HG03108 (cell line): ENCODE data around the gene JAK1.
"Not testable (repeated sequence)": the region's sequence is repeated elsewhere in the genome, so short reads cannot be mapped to it uniquely, and the experiment has no call there.

Source experiments
- ATAC-seq: cut with Tn5 transposase; IDR thresholded peaks from one replicate; pipeline ENCODE4 v1.9.1; 2021; ENCODE audit warnings: moderate library complexity; ENCODE audit not compliant: unreplicated experiment

Gene JAK1

DNA sequence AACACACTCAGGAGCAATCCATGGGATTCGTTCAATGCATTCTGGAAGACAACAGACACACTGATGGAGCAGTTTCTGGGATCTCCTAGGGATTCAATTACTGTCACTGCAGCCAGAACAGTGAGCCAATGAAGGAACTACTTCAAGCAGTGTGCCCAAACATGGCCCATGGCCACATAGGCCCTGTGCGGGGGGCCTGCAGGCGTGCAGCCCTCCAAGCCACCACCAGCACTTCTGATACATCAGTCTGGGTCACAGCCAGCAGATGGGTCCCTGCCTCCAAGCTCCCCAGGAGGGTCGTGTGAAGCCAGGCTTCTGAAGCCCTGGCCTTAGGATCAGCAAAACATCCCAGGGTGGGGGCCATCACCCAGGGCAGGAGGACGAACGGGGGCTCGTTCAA lies 122.2 kb downstream of the JAK1 start:
- no peak for ATAC-seq

DNA sequence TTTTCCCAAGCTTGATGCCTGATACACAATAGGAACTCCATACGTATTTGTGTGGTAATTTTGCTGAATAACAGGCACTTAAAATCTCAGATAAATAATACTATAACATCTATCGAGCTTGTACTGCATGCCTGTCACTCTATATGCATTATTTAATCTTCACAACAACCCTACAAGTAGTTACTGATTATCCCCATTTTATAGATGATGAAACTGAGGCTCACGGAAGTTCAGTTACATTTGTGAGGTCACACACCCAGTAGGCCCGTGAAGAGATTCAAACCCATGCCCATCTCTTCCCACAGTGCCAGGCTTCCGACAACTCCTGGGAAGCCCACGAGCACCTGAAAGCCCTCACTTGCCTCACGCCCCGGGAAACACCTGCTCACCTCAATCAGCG lies 122.7 kb downstream of the JAK1 start:
- ATAC-seq: no peak

DNA sequence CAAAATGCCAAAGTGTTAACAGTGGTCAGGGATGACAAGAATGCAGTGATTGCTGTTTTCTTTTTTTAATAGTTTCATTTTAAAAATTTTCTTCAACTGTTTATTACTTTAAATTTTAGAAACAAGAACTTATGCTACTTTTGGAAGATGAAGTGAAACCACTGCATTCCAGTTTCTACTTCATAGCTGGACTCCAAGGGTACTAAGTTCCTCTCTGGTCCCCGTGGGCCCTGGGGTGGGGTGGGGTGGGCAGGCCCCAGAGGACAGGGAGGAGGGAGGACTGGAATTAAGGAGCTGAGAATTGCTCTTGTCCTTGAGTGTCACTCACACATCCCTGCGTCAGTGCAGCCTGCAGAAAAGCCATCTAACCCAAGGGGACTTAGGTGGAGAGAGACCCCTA lies 124.1 kb downstream of the JAK1 start:
- ATAC-seq: no peak

- no peak for ATAC-seq
These were observed 124.9 kb downstream of the JAK1 start for GRCh38 chr1:64841330-64842065.

DNA sequence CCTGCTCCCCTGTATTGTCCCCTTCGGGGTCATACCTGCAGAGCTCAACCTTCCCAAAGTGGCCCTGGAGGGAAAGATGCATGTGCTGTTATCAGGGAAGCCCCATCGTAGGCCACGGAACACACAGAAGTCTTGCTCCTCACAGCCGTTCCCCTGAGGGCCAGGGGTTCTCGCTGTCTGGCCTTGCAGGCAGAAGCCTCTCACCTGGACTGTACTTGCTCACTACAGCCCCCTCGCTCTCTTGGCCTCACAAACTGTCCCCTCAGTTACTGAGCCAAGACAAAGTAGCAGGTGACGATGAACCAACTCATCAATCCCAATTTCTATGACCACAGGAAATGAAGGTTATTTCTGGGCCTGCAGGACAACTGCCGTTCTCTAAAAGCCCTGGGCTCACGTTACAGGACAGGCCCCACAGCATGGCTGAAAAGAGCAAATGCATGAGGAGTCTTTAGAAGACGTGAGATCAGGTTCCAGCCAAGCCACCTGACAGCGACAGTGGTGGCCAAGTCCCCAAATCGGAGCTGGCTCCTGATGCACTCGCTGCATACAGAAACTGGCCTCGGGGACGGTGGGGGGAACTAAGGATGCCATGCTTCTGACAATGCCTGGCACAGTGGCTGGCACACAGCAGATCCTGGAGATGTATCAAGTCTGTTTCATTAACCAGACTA lies 126.5 kb downstream of the JAK1 start:
- no peak for ATAC-seq

GRCh38 chr1:64839261-64839660 lies 127.1 kb downstream of the JAK1 start:
- ATAC-seq: no peak

DNA sequence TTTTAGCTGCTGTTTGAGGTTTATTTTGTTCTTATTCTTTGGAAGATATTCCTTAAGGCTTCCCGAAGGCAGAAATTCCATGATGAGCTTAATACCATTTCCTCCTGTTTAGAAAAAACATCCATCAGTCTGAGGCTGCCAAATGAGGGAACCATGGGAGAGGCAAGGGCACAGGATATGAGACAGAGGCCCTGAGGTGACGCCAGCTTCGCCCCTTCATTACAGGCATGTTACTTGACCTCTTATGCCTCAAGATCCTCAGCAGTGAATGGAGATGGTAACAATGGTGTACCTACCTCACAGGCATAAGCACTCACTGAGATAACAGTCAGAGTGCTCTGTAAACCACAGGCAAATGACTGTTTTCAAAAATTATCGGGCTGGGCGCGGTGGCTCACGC lies 127.9 kb downstream of the JAK1 start:
- ATAC-seq: no peak

GRCh38 chr1:64836802-64837201 lies 129.5 kb downstream of the JAK1 start:
- no peak for ATAC-seq

- no peak for ATAC-seq
These were observed 131.6 kb downstream of the JAK1 start for GRCh38 chr1:64834734-64835133.

GRCh38 chr1:64830030-64830651 lies 136.2 kb downstream of the JAK1 start:
- no peak for ATAC-seq

DNA sequence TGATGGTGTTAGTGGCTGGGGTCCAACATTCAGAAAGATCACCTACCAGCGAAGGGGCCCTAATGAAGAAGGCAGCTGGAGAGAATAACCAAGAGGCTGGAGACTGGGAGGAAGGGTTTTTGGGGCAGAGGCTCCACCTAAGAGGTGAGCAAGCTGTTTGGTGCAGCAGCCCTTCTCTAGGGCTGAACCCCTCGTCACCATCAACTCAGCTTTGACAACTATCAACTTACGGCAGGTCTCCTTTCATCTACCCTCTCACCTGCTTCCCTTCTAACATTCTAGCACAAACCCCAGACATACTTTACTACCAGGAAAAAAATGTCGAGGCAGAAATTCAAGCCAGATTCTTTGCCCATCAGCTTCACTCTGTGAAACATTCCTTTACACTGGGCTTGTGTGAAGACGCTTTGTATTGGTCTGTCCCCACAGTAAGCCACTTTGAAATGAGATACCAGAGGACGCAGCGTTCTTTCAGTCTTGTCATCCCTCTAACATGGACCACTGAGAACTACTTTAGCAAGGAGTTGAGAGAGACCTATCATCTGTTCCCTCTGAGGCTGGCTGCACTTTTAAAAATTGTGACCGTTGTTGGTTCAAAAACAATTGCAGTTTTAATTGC lies 136.8 kb downstream of the JAK1 start:
- ATAC-seq: no peak

DNA sequence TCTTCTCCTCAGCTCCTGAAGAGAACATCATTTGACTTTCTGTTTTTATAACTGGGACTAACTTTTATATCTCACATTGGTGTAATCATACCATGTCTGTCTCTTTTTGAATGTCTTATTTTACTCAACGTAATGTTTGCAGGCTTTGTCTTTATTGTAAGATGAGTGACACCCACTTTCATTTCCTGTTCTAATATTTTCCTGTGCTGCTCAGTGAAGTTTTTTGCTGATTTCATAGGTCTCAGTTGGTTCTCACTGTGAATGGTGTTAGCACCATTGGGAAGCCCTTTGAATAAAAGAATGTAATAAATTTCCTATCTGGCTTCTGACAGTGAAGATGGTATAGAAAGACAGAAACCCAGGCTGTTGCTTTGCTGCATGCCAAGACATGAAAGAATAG lies 137.5 kb downstream of the JAK1 start:
- ATAC-seq: no peak

DNA sequence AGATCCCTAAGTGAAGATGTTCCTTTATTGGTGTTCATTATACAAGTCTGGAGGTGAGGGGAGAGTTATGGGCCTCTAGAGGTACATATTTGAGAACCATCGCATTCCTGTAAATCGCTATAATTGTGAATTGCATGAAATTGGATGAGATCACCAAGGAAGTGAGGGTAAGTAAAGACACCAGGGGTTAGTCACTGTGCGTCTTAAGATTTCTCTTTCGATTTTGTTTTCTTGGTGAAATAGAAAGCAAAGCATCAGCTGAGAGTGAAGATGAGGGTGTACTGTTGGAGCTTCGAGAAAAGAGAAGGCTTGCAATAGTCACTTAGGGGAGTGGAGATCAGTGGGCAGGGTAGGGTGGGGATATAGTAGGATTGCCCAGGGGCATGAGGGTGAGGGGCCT lies 139.4 kb downstream of the JAK1 start:
- no peak for ATAC-seq

DNA sequence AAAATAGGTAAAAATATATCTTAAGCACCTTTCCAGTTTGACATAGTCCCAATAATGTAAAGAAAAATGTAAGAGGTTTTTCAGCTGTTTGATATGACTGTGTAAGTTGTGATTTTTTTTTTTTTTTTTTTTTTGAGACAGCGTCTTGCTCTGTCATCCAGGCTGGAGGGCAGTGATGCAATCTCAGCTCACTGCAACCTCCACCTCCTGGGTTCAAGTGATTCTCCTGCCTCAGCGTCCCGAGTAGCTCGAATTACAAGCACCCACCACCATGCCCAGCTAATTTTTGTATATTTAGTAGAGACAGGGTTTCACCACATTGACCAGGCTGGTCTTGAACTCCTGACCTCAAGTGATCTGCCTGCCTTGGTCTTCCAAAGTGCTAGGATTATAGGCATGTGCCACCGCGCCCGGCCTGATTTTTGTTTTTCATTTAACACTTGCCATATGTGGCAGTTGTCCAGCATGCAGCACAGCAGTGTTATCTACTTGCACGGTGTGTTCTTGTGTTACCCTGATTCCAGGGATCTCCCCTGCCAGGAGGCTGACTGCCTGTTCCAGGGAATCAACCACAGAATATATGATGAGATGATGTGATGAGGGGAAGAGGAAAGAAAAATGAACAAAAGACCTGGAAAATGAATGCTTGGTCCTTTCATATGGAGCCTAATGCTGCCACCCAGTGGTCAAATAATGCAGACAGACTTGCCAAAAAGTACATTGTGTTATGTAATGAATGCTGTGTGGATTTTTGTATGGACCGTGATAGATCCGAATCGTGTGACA lies 142.5 kb downstream of the JAK1 start:
- ATAC-seq: no peak

GRCh38 chr1:64822621-64823020 lies 143.7 kb downstream of the JAK1 start:
- no peak for ATAC-seq

DNA sequence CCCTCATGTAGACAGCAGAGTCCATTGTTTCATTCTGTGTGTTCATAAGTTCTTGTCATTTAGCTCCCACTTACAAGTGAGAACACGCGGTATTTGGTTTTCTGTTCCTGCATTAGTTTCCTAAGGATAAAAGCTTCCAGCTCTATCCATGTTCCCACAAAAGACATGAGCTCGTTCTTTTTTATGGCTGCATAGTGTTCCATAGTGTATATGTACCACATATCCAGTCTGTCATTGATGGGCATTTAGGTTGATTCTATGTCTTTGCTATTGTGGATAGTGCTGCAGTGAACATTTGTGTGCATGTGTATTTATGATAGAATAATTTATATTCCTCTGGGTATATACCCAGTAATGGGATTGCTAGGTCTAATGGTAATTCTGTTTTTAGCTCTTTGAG lies 145.8 kb downstream of the JAK1 start:
- not testable (repeated sequence) for ATAC-seq

- not testable (repeated sequence) for ATAC-seq
These were observed 149.0 kb downstream of the JAK1 start for GRCh38 chr1:64817364-64817763.

DNA sequence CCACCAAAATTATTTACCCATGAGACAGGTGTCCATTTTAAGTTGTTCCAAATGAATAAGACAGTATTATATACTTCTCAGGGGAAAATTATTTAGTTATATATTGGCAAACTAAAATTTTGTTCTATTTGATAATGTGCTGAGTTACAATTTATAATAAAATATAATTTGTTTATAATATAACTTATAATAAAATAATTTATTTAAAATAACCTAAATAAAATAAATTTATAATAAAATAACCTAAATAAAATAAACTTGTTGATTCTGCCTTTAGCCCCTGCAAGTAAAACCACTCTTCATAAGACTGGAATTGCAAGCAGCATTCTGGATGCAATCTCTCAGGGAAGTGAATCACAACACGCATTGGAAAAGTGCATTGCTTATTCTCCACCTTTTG lies 151.9 kb downstream of the JAK1 start:
- no peak for ATAC-seq

GRCh38 chr1:64811131-64811530 lies 155.2 kb downstream of the JAK1 start:
- ATAC-seq: no peak

- no peak for ATAC-seq
These were observed 156.3 kb downstream of the JAK1 start for GRCh38 chr1:64810001-64810400.

- ATAC-seq: no peak
These were observed 157.0 kb downstream of the JAK1 start for GRCh38 chr1:64809309-64809708.
